Esophagus muscularis mucosa (tissue), 3 donors: Measurements from ENCODE around the gene BTD.

Experiments
- CTCF ChIP-seq, 3 experiments: fragments of 200-600 bp in 2 of 3; fragments of 450-650 bp in 1 of 3; sonication (generic) in 2 of 3; IDR thresholded peaks; one replicate each; pipeline ENCODE4 v1.5.1; 2017 to 2019; ENCODE audit warnings: antibody characterized with exemption in 3 of 3, mild to moderate bottlenecking in 2 of 3, moderate library complexity in 1 of 3
- POLR2AphosphoS5 ChIP-seq, 2 donors: sonication (generic); formaldehyde crosslinking; IDR thresholded peaks; one replicate each; pipeline ENCODE4 v1.6.1; 2017; ENCODE audit warnings: antibody characterized with exemption in 2 of 2

- TF ChIP-seq CTCF (IDR thresholded peaks at IDR 0.05) (no peak), POLR2AphosphoS5 (IDR thresholded peaks at IDR 0.05) (no peak)
Measured at GRCh38 chr3:15623535-15624440, 22.2 kb downstream of the BTD start.
